ENCODE data around the gene CEBPB.

Gene CEBPB

DNA sequence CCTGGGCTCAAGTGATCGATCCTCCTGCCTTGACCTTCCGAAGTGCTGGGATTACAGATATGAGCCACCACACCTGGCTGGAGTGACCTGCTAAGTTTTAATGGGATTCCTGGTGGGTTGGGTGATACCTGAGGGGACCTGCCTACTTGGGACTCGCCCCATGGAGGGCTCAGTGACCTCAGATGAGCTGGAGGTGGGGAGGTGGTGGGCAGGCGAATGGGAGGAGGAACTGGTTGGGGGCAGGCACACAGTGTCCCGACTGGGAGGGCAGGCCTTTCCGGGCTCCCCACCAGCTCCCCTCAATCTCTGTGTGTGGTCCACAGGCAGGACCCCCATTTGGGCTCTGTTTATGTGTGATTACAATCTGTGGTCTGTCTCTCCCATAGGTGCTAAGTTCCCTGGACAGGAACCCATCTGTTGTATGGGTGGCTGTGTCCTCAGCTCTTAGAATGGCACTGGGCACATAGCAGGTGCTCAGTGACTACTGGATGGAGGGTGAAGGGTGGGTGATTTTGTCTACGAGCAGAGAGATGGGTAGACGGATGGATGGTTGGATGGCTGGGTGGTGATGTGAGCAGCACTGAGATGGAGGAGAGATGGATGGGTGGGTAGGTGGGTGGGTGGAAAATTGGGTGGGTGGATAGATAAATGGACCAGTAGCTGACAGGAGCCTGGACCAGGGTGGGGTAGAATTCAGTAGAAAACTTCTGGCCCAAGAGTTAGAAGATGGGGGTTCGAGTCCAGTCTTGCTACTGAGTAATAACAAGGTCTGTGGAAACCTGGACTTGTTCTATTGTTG lies 23.8 kb downstream of the CEBPB start:
- no peak for DNase-seq

DNA sequence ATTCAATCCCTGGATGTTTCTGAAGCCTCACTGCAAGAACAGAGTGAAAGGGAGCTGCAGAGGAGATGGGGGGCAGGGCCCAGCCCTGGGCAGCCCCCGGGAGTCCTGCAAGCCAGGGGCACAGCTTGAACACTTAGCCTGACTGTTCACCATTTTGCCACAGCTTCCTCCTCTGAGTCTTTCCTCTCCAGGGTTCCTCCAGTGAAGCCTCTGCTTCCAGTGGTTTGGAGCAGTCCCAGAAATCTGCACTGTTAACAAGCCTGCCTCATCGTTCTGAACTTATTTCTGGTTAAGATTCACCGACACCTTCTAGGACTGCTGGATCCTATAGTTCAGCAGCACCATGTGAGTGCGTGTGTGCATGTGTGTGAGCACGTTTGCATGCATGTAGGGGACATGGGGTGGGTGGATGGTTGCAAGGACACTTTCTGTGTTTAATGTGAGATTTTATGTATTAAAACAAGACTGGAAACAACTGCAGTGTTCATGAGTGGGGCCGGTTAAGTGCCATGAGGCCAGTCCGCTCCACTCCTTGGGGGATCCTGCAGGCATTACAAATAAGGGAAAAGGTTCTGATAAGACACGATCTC lies 24.6 kb downstream of the CEBPB start:
- no peak for DNase-seq

DNA sequence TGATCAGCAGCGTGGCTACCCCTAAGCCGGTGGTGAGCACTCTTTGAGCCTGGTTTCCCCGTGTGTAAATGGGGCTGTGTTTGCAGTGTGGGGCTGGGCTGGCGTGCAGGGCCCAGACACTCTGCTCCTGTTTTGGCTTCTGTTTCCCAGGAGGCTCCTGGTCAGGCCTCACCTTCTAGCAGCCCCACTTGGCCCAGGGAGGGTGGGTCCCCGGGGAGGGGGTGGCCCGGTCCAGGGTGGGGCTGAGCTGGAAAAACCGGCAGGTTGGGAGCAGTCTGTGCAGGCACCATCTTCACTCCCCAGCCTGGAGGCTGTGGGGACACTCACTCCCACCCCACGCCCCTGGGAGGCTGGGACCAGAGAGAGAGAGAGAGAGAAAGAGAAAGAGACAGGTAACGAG lies 25.3 kb downstream of the CEBPB start:
- DNase-seq, result no peak

DNA sequence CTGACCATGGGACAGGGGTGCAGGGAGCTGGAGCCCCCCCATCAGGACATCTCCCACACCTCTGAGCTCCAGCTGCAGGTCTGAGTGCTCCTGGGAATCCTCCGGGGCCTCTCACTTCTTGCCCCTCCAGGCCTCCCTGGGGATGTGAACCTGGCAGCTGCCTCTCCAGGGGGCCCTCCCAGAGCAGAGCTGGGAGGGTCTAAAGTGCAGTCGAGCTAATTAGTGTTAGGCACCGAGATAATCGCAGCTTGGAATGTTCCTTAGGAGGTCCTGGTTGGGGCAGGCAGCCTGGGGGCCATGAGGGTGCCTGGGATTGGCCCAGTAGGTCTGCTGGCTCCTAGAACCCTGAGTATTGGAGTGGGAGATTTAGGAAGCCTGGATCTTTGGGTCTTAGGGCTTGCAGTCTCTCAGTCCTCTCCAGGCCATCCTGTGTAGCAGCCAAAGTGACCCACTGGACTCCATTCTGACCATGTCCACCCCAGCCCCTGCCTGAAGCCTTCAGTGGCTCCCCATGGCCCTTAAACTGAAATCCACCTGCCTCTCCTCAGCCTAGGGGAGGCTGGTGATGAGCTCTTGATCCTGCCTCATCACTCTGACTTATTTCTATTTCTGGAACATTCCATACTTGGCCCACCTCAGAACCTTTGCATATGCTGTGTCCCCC lies 26.0 kb downstream of the CEBPB start:
- DNase-seq, result peak in 2 of 3 experiments; percentile 35 to 61

DNA sequence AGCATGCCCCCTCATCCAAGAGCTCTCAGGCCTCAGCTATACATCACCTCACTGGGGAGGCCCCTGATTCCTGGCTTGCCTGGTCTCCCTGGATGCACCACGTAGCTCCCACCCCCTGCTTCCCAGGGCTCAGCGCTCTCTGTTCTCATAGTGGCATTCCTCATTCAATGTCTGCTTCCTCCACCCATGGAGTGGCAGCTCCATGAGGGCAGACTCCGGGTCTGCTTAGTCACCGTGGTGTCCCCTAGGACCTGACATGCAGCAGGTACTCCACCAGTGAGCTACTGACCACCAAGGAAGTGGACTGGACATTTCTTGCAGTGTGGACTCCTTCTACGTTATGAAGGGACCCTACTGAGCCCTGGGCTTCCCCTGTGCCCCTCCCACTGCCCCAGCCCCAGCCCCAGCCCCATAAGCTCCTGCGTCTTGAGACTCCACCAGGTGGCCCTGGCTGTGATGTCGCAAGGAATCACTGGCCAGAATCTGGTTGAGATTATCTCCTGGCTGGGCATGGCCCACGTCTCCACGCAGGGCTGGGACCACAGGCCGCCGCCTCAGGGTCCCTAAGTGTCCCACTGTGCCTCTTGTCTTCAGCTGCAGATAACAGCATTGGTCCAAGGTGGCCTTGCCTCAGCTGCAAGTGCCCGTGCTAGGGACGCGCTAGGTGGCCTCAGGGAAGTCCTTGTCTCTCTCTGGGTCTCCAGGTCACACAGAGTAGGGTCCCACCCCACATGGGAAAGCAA lies 26.7 kb downstream of the CEBPB start:
- DNase-seq, result no peak

DNA sequence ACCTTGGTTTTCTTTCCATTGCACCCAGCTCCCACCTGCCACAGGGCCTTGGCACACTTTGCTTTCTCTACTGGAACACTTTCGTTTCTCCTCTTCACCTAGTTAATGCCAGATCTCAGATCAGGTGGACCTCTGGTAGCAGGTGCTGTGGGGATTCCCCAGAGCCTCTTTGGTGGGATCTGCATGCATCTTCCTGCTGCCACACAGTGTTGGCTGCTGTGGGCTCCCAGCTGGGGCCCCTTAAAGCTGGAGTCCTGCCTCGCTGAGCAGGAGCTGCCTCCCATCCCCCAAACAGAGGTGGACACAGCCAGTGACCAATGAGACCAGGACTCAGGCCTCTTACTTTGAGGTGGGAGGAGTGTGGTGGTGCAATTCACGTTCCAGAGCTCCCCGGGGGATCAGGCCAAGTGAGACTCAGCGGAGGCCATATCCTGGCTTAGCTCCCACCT lies 28.4 kb downstream of the CEBPB start:
- no peak for DNase-seq

DNA sequence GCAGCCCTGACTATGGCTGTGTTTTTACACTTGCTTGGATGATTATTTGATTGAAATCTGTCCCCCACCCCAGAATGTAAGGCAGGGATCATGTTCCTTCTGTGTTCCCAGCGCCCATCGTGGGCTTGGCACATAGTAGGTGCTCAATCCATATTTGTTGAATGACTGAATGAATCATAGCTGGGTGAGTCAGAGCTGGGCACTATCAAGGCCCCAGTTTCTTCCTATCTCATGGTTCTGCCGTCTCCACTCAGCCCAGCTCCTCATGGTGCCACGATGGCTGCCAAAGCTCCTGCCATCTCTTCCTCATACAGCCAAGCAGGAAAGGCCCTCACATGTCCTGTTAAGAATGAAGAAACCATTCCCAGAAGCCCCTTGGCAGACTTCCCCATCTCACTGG lies 29.0 kb downstream of the CEBPB start:
- no peak for DNase-seq

DNA sequence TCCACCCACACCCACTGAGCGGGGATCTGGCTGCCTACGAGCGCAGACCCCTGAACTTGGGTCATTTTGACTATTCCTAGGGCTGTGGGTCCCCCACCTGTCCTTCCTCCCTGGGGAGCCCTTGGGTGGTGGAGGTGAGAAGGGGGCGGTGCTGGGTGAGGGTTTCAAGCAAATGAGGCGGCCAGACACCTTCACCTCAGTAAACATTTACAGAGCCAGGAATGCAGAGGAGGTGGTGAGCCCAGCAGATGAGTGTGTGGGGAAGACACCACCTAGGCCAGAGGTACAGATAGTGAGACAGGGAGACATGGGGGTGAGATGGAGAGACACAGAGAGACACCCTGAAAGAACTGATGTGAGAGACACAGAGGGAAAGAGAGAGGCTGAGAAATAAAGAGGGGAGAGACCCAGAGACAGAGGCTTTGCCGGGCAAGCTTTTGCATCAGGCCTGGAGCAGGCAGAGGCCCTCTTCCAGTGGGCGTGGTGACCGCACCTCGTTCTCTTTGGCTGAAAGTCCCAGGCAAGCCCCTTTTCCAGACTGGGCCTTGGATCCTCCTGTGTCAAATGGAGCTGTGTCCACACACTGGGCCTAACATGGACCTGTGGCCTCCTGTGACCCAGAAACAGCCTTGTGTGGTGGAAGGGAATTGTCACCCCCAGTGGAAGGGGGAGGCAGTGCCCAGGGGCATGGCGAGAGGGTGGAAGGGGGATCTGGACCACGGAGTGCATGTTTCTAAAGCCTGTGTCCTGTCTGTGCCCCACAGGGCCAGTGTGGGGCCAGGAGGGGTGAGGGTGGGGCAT lies 29.7 kb downstream of the CEBPB start:
- DNase-seq, result no peak

DNA sequence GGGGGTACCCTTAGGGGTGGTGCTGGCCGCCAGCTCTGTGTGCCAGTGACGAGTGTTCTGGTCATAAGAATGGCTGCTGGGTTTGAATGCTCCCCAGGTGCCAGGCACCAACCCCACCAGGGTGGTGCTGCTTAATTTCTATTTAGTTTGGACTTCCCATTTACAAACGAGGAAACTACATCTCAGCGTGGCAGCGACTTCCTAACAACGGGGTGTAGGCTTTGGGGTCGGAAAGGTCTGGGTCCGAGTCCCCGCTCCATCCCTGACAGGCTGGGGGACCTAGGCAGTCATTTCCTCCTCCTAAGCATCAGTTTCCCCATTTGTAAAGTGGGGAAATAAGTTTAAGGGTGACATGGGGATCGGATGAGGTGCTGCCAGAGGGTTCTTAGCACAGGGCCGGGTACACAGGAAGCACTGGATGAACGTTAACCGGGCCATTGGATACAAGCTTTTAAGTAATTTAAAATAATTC lies 30.3 kb downstream of the CEBPB start:
- no peak for DNase-seq

DNA sequence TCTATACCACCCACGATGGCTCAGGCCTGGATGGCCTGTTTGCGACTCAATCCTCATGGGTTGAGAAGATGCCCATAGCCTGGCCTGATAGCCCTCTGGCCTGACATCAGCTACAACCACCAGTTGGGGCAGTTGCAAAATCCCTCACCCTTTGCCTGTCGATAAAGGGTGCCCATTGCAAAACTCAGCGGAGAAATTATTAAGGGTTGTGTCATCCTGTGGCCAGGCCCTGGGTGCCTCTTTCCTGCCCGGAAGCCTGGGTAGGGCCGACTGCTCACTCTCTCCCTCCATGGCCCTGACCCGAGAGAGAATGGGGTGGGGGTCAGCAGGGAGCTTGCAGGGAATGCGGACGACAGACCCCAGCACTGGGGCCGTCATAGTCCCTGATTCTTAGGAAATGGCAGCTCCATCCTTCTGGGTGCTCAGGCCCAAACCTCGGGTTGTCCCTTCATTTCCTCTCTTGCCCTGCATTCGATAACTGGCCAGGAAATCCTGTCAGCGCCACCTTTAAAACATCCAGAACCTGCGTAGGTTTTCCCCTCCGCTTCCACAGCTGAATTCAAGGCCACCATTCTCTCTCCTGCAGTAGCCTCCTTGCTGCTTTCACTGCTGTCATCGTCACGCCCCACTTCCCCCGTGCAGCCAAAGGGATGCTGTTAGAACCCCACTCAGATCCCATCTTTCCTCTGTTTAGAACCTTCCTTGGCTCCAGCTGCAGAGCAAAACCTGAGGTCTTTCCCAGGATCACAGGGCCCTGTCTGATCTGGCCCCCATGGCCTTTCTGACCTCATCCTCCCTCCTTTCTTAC lies 31.1 kb downstream of the CEBPB start:
- DNase-seq, result no peak

DNA sequence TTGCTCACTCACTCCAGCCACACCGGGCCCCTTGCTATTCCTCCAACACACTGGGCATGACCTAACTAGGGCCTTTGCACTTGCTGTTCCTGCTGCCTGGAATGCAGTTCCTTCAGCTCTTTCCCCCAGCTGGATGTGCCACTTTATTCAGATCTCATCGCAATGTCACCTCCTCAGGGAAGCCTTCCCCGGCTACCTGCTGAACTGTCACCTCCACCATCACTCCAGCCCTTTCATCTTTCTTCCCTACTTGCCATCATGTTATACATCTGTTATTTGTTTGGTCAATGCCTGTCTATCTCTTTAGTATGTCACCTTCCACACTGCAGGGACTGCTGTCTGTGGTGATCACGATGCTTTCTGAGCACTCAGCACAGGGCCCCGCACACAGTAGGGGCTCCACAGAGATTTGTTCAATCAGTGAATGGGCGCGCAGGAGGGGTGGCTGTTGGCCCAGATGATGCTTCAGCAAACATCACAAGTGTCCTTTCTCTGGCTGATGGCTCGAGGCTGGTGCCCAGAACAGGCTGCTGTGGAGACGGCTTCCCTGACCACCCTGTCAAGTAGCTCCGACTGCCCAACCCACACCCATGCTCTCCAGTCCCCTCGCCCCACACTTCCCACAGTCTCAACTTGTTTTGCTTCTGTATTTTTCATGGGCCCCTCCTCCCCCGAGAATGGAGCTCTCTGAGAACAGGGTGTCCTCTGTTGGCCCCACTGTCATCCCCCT lies 31.8 kb downstream of the CEBPB start:
- DNase-seq, result no peak

DNA sequence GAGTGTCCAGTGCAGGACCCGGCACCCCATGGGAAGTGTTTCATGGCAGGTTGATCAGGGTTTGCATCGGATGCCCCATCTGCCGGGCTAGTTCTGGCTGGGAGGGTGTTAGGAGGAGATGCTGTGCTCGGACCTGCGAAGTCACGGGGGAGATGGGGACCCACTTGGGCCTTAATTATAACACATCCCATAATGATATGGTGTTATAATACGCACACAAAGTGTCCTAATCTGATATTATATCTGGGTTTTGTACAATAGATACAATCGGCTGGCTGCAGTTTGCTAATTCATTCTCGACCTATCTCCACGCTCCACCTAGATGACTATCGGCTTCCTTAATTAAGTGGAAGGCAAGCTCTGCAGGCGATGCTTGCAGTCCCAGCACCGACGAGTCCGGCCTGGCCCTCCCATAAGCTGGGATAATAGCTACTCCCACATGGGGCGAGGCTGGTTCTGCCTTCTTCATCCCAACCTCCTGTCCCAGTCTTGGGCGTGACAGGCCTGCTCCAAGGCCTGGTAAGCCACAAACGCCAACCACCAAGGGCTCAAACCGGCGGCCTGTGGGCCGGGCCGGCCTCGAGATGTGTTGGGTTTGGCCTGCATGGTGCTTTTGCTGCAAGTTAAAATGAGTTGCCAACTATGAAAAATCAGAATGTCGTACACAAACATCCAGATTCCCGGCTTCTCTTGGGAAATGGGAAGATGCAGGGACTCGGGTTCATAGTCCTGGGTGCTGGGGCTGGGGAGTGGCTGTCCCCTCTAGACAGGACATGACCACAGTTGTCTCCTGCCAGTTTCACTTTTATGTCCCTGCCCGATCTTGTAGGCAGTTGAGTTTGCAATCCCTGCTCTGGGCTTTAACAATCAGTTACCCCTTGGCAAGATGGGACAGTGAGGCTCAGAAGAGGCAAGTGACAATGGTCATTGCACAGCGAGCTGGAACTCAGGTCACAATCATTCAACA lies 32.7 kb downstream of the CEBPB start:
- DNase-seq, result no peak

DNA sequence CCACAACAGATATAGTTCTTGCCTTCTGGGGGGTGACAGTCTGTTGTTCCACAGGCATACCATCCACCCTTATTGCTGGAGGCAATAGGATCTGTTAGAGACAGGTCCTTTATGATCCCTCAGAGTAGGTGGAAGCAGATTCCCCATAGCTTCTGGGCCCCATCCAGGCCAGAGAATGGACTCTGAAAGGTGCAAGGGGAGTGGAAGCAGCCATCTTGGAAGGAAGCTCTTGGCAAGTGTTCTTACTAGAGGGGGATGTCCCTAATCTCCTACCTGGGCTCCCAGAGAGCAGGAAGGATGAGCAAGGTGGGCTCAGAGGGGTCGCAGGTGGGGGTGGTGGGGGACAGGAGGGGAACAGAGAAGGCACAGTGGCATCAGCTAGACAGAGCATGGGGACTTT lies 33.4 kb downstream of the CEBPB start:
- no peak for DNase-seq

DNA sequence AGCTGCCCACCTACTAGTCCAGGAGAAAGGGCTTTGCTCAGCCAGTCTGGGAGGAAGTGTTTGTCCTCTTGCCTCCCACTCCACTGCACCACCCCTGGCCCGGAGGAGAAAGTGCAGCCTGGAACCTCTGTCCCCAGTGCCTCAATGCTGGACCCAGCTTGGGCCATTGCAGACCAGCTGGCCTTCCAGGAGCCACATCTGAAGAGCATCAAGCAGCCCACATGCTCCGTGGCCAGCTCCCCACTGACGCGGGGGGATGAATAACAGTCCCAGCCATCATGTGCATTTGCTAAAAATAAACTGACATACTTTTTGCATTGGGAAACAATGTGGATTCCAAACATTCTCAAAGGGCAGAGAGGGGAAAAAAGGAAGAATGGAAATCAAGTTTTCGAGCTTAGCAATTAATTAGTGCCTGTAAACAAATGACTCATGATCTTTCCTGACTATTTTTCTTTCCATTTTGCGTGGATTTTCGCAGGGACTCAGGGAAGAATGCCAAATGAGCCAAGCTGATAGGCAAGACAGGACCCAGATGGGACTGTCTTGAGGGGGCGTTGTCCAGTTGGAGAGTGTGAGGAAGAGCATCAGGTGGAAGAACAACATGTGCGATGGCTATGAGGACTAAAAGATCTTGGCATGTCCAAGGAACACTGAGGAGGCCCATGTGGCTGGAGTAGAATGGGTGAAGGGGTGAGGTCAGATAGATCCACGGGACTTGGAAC lies 34.1 kb downstream of the CEBPB start:
- DNase-seq, result no peak

DNA sequence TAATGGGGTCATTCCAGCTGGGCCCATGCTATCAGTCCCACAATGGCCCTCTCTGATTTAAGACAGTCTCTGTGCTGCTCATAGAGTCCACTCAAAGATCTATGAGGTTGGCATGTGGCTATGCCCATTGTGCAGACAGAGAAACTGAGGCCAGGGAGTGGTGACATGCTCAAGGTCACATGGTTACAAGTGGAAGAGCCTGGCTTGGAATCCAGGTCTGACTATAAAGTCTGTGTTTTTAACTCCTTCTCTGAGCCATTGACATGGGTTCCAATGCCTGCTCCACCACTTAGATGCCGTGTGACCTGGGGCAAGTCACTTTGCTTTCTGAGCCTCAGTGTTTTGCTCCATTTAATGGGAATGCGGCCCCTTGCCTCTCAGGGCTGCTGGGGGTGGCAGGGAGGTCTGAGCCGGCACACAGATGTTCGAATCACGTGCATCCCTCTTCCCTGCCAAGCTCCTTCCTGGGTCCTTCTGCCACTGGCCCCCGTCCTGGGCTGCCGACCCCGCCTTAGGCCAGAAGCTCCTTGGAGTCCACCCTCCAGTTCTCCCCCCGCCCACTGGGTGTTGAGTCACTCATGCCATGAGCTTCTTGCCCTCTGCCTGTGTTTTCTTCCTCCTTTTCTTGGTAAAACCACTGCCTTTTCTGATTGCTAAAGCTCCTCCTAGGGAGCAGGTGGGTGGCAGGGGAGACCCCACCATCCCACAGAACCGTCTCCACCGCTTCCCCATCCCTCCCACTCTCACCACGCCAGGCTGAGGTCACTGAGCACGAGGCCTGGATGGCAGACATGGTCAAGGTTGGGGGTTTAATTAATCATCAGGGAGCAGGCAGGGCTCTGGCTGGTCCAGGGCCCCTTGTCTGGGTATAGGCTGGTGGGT lies 35.7 kb downstream of the CEBPB start:
- DNase-seq, result no peak

DNA sequence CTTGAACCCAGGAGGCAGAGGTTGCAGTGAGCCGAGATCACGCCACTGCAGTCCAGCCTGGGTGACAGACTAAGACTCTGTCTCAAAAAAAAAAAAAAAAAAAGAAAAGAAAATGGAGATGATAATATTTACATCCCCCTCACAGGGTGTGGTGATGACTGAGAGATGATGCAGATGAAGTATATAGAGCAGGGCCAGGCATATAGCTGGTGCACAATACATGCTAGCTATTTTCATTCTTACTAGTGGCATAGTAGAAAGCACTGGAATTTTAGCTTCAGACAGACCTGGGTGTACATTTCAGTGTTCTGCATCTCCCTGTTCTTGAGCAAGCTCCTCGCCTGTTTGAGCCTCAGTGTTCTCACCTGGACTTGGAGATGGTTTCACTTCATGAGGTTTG lies 36.9 kb downstream of the CEBPB start:
- no peak for DNase-seq

DNA sequence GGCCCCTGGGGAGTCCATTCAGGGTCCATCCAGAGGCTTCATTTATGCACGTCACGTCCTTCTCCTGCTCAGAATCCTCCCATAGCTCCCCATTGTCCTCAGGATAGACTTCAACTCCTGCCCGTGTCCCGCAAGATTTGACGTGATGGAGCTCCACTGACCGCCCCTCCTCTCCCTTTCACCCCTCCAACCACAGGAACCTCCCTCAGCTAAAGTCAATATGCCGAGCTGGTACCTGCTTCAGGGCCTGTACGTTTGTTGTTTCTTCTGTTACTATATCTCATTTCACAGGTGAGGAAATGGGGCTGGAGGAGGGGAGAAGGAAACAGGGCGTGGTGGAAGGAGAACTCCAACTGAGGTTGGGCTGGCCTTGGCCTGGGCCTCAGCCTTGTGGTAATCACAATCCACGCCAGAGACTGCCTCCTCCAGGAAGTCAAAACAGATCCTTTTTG lies 38.6 kb downstream of the CEBPB start:
- no peak for DNase-seq

DNA sequence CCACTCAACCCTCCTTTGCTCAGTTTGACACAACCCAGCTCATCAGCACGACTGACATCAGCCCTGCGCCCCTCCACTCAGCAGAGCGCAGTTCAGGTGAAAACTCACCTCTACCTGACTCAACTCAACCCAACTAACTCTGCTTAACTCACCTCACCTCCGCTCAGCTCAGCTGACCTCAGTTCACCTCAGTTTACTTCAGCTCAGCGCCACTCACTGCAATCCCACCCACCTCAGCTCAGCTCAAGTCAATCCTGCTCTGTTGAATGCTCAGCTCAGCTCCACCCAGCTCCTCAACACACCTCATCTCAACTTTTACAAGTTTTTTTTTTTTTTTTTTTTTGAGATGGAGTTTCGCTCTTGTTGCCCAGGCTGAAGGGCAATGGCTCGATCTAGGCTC lies 39.6 kb downstream of the CEBPB start:
- no peak for DNase-seq

Data from NCI-H1417 (cell line).